Dermis microvascular lymphatic vessel endothelial cell (primary cell): ENCODE results near the gene FLT1. TPM values are rescaled to one million over a fixed set of nuclear protein-coding genes. Genes with fewer than 3 reads are reported as not detected.

ENCODE experiments used
- DNase-seq, 2 donors: peaks; one replicate each; pipeline versions ENCODE4 v3.0.0 to v3.0.0-alpha.2; 2010; ENCODE audit warnings: low read depth in 2 of 2
- total RNA-seq: library from RNA; depleted of rRNA; stranded (reverse); fragments of >200 nt; gene quantifications from 2 replicates; pipeline ENCODE4 v1.2.1, GENCODE V29; 2014

Gene FLT1
- total RNA-seq, 1 donor from 2014 or later = 31.6 TPM

DNA sequence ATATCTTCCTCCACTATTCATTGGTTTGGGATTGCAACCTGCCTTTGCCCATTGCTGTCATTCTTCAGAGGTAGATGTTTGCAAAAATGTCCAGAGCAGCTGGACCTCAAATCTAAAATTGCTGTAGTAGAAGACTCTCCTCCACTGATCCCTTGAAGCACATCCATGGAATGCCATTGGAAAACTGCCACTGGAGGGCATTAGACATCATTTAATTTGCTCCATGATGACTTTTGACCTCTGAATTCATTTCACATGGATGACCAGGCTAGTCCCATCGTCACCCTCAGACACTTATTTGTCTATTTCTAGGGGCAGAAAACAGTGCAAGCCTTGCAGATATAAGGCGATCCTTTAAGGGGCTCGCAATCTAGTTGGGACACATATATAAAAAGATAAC is 33.9 kb upstream of the FLT1 start:
- peak in 1 of 2 donors; percentile 29 for DNase-seq

DNA sequence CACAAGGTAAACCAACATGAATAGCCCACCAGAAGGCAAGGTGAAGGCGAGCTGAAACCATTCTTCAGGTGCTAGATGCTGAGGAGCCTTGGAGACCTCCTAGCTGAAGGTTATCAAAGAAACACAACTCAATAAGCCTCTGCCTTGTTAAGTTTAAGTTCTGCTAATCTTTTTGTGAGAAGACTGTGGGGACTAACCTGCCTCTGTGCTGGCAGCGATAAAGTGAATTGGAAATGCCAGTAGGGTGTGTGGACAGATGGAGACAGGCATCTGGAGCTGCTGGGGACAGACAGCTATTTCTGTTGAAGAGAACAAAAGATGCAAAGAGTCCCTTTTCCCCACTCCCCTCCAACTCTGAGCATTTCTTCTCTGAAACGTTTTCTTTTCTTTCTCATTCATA is 33.5 kb upstream of the FLT1 start:
- no peak for DNase-seq

DNA sequence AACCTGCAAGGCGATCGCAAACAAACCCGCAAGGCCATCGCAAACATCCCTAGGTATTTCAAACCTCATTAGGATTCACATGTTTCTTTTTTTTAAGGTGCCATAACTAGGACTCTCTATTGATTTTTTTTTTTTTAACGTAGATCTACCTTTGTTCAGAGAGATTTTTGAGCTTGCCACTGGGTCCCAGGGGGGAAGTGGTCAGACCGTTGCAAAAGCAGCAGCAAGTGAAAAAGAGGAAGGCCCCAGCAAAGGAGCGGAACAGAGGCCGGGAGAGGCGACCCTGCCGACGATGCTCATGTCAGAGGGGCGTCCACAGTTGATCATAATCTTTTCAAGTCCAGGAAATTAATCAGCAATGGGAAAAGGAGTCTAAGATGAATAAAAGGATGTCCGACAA is 32.7 kb upstream of the FLT1 start:
- DNase-seq = no peak

DNA sequence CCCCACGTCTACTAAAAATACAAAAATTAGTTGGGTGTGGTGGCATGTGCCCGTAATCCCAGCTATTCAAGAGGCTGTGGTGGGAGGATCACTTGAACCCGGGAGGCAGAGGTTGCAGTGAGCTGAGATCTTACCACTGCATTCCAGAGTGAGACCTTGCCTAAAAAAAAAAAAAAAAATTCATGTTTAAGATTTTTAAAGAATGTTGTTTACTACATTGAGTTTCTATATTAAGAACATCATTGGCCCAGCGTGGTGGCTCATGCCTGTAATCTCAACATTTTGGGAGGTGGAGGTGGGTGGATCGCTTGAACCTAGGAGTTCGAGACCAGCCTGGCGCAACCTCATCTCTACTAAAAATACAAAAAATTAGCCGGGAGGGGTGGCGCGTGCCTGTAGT is 31.9 kb upstream of the FLT1 start:
- DNase-seq = no peak

DNA sequence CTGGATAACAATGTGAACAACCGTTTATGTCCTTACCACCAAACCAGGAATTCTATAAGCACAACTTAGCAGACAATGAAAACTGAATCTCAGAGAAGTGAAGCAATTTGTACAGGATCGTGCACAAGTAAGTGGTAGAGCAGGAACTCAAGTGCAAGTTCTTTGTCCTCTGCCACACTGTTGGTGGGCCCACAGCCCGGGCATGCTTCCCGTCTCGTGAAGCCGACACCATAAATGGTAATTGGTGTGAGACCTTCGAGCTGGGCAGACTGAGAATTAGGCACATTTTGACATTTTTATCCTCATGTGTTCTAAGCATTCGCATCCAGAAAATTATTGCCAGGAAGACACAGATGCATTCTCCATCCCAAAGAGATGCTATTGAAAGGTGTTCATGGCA is 27.9 kb upstream of the FLT1 start:
- no peak for DNase-seq

DNA sequence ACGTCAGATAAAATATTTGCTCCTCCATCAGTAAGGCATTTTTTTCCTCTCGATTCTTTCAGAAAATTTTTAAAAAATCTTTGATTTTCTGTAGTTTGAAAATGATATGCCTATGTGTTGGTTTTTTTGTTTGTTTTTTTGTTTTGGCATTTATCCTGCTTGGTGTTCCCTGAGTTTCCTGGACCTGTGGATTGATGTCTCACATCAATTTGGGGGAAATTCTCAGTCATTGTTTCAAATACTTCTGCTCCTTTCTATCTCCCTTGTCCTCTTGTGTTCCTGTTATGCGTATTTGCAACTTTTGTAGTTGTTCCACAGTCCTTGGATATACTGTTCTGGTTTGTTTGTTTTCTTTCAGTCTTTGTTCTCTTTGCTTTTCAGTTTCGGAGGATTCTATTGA is 18.8 kb upstream of the FLT1 start:
- no peak for DNase-seq

DNA sequence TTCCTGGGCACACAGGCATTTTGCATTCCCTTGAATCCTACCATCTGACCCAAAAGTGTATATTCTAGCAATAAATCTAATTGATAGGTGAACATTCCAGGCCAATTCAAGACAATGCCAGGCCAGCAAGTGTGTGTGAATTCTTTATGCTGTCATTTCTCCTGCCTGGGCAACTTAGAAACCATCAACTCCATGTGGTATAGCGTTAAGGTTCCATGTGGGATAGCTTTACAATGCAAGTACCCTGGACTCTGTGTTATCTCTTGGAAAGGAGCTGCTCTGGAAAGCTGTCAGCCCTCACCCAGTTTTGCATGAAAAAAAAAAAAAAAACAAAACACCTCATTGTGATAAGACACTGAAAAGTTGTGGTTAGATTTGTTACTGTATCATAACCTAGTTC is 15.6 kb upstream of the FLT1 start:
- DNase-seq = no peak

DNA sequence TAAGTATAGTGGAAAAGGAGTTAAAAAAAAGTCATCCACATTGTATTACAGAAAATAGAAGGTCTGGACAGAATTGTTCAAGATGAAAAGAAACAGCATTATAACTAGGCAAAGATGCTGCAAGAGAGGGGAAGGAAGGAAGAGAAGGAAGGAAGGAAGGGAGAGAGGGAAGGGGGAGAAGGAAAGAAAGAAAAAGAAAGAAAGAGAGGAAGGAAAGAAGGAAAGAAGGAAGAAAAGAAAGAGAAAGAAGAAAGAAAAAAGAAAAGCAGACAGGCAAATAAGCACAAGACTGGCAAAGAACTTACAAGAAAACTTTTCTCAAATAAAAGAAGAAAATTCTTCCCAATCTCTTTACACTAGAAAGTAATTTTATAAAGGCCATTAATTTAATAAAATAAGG is 15.1 kb upstream of the FLT1 start:
- no peak for DNase-seq

DNA sequence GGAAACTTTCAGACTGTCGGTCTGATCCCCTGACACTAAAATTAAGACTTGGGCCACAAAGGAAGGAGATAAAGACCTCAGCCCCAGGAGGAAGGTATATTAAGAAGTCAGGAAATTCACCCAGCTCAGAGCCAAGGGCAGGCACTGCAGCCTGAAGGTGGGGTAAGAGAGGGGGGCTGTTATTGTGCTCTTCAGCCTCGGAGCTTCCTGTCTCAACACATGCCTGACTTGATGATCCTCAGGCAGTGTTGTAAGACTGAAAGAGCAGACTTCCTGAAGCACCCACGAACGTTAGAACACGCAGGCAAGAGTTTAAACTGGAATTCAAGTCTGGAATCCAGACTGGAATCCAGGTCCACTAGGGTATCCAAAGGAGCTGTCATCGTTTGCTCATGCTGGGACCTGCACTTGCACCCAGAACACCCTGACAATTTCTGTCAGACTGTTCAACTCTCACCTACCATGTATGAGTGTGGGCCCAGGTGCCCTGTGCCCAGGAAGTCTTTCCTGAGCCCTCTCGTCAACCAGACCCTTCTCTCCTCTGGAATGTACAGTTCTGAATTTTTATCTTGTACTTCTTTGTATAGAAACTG is 10.7 kb upstream of the FLT1 start:
- peak in 1 of 2 donors; percentile 21 for DNase-seq

DNA sequence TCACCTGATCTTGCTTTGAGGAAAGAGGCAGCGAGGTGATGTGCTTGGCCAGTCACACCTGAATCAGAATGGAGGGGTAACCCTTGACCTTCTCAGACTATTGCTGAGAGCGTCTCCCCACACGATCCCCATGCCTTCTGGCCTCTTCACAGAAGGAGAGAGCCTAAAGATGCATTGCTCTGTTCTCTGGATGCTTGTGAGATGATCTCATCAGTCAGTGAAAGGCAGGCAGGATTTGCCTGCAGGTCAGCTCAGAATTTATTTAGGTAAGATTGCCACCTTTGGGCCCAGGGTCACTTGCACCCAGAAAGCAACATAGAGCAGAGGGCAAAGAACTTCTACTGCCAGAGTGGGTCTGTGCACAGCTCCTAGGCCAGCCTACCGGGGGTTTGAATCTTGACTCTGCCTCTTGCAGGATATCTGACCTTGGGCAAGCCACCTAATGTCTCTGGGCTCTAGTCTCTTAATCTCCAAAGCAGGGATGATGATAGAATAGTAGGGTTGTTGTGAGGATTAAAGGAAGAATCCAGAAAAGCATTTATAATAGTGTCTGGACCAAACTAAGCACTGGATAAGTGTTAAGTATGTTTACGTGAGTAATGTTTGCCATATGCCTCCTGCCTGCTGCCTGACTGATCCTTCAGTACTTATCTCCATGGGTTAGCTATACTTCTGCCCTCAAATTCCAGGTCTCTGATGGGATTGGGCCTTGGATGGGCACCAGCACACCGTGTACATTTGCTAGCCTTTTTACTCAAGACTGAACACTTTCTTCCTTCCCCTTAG is 8.4 kb upstream of the FLT1 start:
- no peak for DNase-seq

DNA sequence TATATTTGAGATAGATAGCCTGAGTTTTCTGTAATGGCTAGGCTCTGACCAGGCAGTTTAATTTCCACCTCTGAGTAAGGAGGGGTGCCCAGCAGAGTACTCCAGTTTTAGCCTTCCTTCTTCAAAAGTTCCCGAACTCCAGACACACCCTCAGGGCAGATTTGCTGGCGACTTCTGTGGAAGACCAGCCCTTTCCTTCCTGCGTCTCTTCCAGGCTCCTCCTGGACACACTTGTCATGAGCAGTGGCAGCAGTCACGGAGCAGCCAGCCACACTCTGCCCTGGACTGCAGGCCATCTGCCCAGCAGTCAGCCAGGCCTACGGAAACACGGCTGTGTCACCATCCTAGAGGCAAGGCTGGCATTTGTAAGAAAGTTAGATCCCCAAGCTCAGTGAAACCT is 6.6 kb upstream of the FLT1 start:
- peak in 1 of 2 donors; percentile 33 for DNase-seq

DNA sequence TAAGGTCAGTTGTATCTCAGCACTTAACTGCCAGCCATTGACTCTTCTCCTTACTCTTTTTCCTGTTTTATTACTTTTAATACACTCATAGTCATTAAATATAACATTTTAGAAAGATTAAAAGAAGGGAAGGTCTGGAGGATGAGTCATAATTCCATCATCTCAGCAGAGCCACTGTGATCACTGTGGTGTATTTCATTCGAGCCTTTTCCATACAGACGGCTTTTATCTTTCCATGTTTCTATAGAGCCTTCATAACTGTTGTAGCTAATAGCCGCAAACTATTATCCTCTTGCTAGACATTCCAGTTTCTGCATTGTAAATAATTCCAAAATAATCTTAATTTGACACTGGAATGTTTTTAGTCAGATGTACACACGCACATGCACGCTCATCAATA is 4.7 kb upstream of the FLT1 start:
- DNase-seq = peak in 1 of 2 donors; percentile 41

DNA sequence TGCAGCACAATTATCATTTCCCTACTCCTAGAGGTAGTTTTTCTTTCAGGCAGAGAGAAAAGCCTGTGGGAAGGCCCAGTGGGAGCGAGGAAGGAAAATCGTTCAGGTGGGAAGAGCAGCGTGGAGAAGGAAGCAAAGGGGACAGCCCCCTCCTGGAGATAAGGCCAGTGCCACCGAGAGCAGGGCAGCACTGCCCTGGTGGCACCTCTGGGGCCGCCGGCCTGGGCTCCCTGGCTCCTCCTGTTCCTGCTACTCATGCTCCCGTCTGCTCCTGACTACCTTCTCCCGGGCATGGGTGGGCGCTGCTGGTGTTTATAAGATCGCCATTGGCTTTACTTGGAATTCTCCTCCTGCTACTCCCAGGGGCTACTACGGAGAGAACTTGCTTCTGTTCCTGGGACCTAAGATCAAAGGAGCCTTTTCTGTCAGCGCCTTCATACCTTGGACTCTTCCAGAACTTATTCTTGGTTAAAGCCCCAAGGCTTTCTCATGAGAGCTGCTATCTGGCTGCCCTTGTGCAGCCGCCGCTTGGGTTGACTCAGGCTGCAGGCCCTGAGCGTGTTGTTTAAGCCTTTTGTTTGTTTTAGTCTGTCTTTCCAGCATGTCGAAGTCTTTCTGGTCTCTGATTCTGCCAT is 3.7 kb upstream of the FLT1 start:
- no peak for DNase-seq

DNA sequence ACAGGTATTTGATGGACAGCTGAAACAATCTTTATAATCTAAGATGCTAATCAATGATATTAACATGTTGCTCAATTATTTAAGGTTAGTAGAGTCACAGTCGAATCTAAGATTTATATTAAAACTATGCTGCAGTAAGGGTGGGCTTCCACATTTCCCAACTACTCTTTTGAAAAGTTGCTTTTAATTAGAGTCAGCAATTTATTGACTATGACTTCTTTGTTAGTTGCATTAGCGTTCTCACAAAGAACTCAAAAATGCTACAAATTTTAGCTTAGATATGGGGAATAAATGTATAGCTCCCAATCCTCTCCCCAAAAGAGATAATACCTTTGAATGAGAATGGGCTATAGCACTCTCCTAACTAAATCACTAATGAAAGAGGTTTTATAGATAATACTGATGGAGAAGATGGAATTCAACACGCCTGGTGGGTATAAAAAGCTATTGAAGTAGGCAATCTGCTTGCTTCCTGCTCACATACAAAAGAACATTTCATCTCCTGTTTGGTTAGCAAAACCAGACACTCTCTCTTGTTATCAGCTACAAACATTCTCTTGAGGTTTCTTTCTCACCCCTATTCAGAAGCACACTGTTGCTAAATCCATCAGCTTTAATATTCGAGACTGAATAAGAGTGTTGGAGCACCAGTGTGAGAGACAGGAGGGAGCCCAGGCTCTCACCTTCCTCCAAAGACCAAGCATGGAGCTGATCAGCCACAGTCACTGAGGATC is 2.4 kb upstream of the FLT1 start:
- no peak for DNase-seq

DNA sequence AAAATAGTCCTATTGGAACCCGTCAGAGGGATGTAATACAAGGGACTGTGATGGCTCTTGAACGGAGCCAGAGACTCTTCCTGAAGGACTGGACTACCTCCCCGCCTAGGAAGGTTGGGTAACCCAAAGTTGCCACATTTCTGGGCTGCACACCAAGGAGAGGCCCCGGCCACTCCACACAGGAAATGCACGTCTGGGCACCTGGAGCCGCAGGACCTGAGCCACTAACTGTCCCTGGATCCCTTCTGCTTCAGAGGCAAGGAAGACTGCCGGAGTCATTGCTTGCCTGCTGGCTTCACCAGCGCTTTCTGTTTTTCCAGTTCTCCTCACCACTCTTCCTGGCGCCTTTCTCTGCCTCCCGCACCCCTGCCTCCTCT is 1.2 kb upstream of the FLT1 start:
- no peak for DNase-seq

DNA sequence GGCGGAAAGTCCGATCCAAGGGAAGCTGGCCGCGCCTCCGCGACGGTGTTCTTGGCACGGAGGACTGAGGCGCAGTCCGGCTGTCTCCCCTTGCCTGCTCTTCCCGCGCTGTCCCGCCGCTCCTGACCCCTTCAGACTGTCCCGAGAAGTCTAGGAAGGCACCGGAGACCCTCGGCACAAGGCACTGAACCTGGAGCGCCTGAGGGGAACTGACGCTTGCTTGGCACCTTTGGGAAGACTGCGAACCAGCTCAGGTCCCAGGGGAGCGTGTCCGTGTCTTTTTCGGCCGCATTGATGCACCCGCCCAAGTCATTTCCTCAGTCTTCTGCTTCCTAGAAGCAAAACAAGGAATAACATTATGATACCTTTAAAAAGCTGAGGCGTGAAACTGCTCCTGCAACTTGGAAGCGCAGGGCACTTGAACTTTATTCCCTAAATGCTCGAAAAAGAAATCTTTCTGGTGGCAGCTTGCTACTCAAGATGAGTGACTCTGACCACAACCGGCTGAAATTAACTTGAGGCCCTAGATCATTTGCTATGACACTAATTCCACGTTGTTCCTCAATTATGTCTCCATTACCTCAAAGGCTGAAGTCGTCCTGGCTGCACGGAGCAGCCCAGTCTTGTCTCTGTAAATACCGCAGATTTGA is 735 bp upstream of the FLT1 start:
- DNase-seq = no peak

DNA sequence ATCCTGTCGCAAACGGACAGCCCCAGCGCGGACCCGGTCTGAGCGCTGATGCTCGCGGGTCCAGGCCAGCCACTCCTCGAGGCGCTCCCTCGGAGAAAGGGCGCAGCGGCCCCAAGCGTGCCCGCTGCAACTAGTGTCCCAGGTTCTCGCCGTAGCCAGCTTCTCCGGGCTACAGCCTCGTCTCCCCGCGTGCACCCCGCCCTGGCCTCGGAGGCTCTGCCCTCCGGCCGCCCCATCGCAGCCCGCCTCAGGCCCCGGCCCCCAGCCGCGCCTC is 487 bp downstream of the FLT1 start:
- peak in 1 of 2 donors; percentile 44 for DNase-seq

DNA sequence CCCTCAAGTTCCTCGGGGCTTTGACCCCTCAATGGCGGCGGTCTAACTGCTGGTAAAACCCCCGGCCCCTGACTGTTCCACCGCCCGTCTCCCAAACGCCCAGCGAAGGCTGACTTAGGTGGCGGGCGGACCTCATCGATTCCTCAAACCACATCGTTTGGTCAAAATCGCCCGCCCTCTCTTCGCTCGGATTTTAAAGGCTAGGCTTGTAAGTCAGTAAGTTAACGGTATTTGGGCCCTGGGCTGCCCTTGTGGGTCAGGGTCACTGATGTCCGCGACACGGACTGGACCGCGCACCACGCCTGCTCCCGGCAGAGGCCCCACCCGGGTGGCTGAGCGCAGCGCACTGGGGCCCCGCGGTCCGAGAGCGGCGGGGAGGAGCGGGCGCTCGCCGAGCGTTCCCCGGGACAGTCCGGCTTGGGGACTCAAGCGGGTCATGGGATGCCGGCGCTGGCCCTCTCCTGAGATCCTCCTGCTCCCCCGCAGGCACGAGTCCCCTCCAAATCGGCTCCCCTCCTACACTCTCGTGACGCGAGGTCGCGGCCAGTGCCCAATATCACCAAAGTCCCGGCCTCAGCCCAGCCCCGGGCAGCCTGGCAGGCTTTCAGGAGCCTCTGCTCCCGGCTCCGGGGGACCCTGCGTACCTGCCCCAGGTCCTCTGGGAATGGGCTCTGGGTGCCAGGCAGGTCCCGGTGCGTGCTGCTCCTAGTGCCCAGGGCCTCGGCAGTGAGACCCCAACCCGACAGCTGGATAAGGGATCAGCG is 1.0 kb downstream of the FLT1 start:
- peak in 1 of 2 donors; percentile 35 for DNase-seq

DNA sequence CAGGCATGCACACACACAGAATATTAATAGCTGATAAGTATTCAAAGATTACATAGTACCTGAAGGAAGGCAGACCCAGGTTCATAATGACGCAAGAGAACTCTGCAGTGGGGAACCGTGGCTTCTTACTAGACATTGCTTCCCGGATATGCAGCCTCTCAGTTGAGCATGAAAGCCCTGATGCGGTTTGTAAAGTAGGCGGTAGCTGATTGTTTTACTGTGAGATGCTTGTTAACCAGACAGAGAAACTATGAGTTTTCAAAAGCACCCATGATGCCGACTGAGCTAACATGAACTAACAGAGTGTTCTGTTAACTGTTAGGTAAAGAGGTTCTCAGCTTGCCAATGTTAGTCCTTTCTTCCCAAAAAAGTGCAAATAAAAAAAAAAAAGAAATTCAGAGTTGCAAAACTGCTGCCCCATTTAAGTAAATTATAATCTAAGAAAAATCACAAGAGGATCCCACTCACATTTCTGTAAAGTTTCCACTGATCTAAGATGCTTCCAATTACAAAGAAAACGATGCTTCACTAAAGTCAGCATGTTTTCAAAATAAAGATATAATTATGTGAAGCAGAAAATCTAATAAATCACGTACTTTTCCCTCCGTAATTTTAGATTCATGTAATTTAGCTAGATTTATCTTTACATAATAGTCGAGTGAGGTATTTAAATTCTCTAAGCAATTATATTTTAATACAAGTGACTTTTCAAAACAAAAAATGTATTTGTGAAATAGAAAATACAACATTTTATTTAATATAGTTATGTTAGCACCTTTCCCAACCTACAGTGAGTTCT is 2.2 kb downstream of the FLT1 start:
- DNase-seq = peak in 1 of 2 donors; percentile 41

DNA sequence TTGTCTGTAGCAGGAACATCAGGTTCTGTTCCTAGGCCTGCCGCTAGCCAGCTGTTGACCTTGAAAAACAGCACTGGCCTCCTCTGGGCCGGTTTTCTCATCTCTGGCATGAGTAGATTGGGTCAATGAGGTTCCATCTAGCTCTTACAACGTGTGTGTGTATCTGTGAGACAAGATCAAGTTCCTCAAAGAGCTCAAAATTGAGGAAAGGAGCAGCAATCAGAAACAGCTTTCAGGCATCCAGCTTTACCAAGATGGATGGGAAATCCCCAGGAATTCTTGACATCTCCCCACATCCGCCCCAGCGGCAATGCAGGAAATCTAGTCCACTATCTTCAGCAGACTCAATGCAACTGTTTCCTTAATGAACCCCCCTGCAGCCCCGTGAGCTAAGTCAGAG is 4.9 kb downstream of the FLT1 start:
- DNase-seq = peak in 1 of 2 donors; percentile 77
